ENCODE results near the gene DNAJC24. TPM values are rescaled to one million over a fixed set of nuclear protein-coding genes. Genes with fewer than 3 reads are reported as not detected.
"Not testable (repeated sequence)": the region's sequence is repeated elsewhere in the genome, so short reads cannot be mapped to it uniquely, and the experiment has no call there.

The DNAJC24 gene
- 10 to 100 TPM in 1 of 2 donors, 1 to 10 TPM in 1; 8.8 to 23.2 TPM for total RNA-seq

GRCh38 chr11:31369348-31370329 is at the start of gene DNAJC24, which contains the start of gene DCDC1:
Gene DNAJC24 (plus strand): TSS chr11:31369860. CDS start chr11:31370749, 889 bp downstream.
Gene DCDC1 (minus strand): TSS chr11:31369739. CDS start chr11:31328280, 41,459 bp downstream.
- Histone ChIP-seq H3K36me3 (no peaks in the 10 kb centered on the region), H3K4me1 (replicated peaks) (no peaks in the 10 kb centered on the region), H3K27ac (peak within 1 kb of the TSS; percentile 22 to 73), H3K9me3 (no peaks in the 10 kb centered on the region), H3K27me3 (replicated peaks; ENCODE audit: insufficient read depth) (no peaks in the 10 kb centered on the region), H3K4me3 (peak within 1 kb of the TSS; percentile 51 to 60)
- intact Hi-C loops (cut with DNase I): no loop called here
- TF ChIP-seq POLR2AphosphoS5 (IDR thresholded peaks at IDR 0.05) (peak; percentile 85), CTCF (IDR thresholded peaks at IDR 0.05) (no peak), POLR2A (IDR thresholded peaks at IDR 0.05) (peak; percentile 25)
- DNase-seq (ENCODE audit: low spot score): peak; percentile 87
- under 1% methylated on average over 53 of the region's 53 CpGs for WGBS

- DNase-seq (ENCODE audit: low spot score); H3K27me3 ChIP-seq (replicated peaks; ENCODE audit: insufficient read depth); H3K9me3 ChIP-seq; intact Hi-C loops (cut with DNase I); H3K36me3 ChIP-seq; H3K4me3 ChIP-seq; H3K27ac ChIP-seq; H3K4me1 ChIP-seq (replicated peaks): not testable (repeated sequence)
- 96% methylated on average over 15 of the region's 15 CpGs for WGBS
Observed at GRCh38 chr11:31321494-31321893, 48.2 kb upstream of the DNAJC24 start.

- Histone ChIP-seq H3K27ac (no peak overlapping the region), H3K9me3 (no peaks in the 10 kb centered on the region), H3K36me3 (no peaks in the 10 kb centered on the region), H3K4me1 (replicated peaks) (no peaks in the 10 kb centered on the region), H3K27me3 (replicated peaks; ENCODE audit: insufficient read depth) (no peaks in the 10 kb centered on the region), H3K4me3 (no peak overlapping the region)
- WGBS: 72% methylated on average over 4 of the region's 4 CpGs
- intact Hi-C loops (cut with DNase I): no loop called here
- TF ChIP-seq POLR2A (IDR thresholded peaks at IDR 0.05) (no peak), POLR2AphosphoS5 (IDR thresholded peaks at IDR 0.05) (no peak), CTCF (IDR thresholded peaks at IDR 0.05) (no peak)
- DNase-seq (ENCODE audit: low spot score): no peak
Observed at GRCh38 chr11:31323145-31323544, 46.5 kb upstream of the DNAJC24 start.

DNA sequence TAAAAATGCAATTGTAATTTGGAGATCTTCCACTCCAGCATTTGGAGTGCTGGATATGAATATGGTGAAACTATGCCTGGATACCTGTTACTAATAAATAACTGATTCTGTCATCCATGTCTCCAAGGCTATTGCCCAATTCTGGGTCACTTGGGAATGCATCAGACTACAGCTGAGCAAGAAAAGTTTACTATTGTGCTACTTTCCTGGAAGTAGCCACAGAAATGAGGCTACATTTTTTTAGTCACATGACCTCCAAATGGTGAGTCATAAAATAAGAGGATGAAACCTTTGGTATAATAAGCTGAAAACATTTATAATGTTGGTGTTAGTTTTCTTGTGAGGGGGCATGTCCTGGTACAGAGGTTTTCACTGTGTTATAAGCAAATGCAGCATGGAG is 44.5 kb upstream of the DNAJC24 start:
- TF ChIP-seq POLR2A (IDR thresholded peaks at IDR 0.05) (no peak), POLR2AphosphoS5 (IDR thresholded peaks at IDR 0.05) (no peak), CTCF (IDR thresholded peaks at IDR 0.05) (no peak)

DNA sequence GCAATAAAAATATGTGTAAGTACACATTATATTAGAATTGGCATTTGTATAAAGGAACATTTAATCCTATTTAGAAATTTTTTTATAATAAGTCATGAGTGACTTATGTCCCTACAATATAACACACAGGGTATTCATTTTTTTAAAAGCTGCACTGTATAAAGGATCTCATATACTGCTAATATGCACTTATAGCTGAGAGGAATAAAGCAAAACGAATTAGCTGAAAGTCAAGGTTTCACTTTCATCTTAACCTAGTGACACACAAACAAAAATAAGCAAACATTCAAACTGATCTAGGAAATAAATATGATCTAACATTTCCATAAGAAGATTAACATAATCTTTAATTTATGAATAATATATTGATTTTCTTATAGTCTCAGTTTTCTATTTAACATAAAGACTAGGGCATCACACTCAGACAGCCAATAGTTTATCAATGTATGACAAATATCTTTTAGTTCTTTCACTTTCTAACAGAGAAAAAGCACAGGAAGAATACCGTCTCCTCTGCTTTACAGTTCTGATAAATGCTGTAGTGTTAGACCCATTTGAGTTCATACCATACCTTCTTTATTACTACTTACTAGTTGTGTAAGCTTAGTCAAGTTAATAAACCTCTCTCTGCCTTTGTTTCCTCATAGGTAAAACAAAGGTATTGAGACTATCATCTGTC is 43.1 kb upstream of the DNAJC24 start:
- no peaks in the 10 kb centered on the region for H3K27me3 ChIP-seq (replicated peaks; ENCODE audit: insufficient read depth)
- no peak overlapping the region for H3K27ac ChIP-seq
- intact Hi-C loops (cut with DNase I): no loop called here
- H3K9me3 ChIP-seq: no peaks in the 10 kb centered on the region
- DNase-seq (ENCODE audit: low spot score): no peak
- no peak overlapping the region for H3K4me3 ChIP-seq
- no peak for TF ChIP-seq CTCF (IDR thresholded peaks at IDR 0.05)
- TF ChIP-seq POLR2A (IDR thresholded peaks at IDR 0.05): no peak
- TF ChIP-seq POLR2AphosphoS5 (IDR thresholded peaks at IDR 0.05): no peak
- no peaks in the 10 kb centered on the region for H3K36me3 ChIP-seq
- H3K4me1 ChIP-seq (replicated peaks): no peaks in the 10 kb centered on the region
- WGBS: 78% methylated on average over 2 of the region's 2 CpGs

More for the DNA sequence above, 44.5 kb upstream of the DNAJC24 start:
- no peak for DNase-seq (ENCODE audit: low spot score)
- intact Hi-C loops (cut with DNase I): no loop called here
- H3K4me3 ChIP-seq: no peak overlapping the region
- H3K27me3 ChIP-seq (replicated peaks; ENCODE audit: insufficient read depth): no peaks in the 10 kb centered on the region
- no peaks in the 10 kb centered on the region for H3K9me3 ChIP-seq
- no peaks in the 10 kb centered on the region for H3K4me1 ChIP-seq (replicated peaks)
- no peak overlapping the region for H3K27ac ChIP-seq
- H3K36me3 ChIP-seq: no peaks in the 10 kb centered on the region

Data from prostate gland (tissue), 2 donors.